Measurements from ENCODE around the gene MAP2K4.

The MAP2K4 gene

GRCh38 chr17:12040478-12040877 lies 19.8 kb downstream of the MAP2K4 start:
- no peak for DNase-seq (ENCODE audit: low spot score)

- peak; percentile 84 for DNase-seq (ENCODE audit: low spot score)
These were observed 20.6 kb downstream of the MAP2K4 start for GRCh38 chr17:12041312-12041711.

- no peak for DNase-seq (ENCODE audit: low spot score)
These were observed 23.0 kb downstream of the MAP2K4 start for GRCh38 chr17:12043702-12044101.

GRCh38 chr17:12046786-12047185 lies 26.1 kb downstream of the MAP2K4 start:
- no peak for DNase-seq (ENCODE audit: low spot score)

- DNase-seq (ENCODE audit: low spot score) = peak; percentile 13
These were observed 27.2 kb downstream of the MAP2K4 start for GRCh38 chr17:12047681-12048376.

- DNase-seq (ENCODE audit: low spot score) = no peak
These were observed 28.3 kb downstream of the MAP2K4 start for GRCh38 chr17:12048843-12049473.

GRCh38 chr17:12050646-12051225 lies 30.1 kb downstream of the MAP2K4 start:
- DNase-seq (ENCODE audit: low spot score) = no peak

GRCh38 chr17:12053552-12053951 lies 32.9 kb downstream of the MAP2K4 start:
- no peak for DNase-seq (ENCODE audit: low spot score)

GRCh38 chr17:12055889-12056288 lies 35.2 kb downstream of the MAP2K4 start:
- no peak for DNase-seq (ENCODE audit: low spot score)

GRCh38 chr17:12057520-12057919 lies 36.8 kb downstream of the MAP2K4 start:
- no peak for DNase-seq (ENCODE audit: low spot score)

GRCh38 chr17:12058535-12058934 lies 37.9 kb downstream of the MAP2K4 start:
- DNase-seq (ENCODE audit: low spot score) = no peak

- no peak for DNase-seq (ENCODE audit: low spot score)
These were observed 41.6 kb downstream of the MAP2K4 start for GRCh38 chr17:12062249-12062648.

GRCh38 chr17:12064395-12064794 lies 43.7 kb downstream of the MAP2K4 start:
- no peak for DNase-seq (ENCODE audit: low spot score)

- no peak for DNase-seq (ENCODE audit: low spot score)
These were observed 46.8 kb downstream of the MAP2K4 start for GRCh38 chr17:12067485-12067884.

GRCh38 chr17:12068946-12069345 lies 48.3 kb downstream of the MAP2K4 start:
- DNase-seq (ENCODE audit: low spot score) = no peak

GRCh38 chr17:12070561-12070960 lies 49.9 kb downstream of the MAP2K4 start:
- DNase-seq (ENCODE audit: low spot score) = no peak

- DNase-seq (ENCODE audit: low spot score) = no peak
These were observed 53.7 kb downstream of the MAP2K4 start for GRCh38 chr17:12074346-12074745.

- no peak for DNase-seq (ENCODE audit: low spot score)
These were observed 57.1 kb downstream of the MAP2K4 start for GRCh38 chr17:12077773-12078172.

GRCh38 chr17:12078791-12079190 lies 58.1 kb downstream of the MAP2K4 start:
- DNase-seq (ENCODE audit: low spot score) = no peak

- no peak for DNase-seq (ENCODE audit: low spot score)
These were observed 61.0 kb downstream of the MAP2K4 start for GRCh38 chr17:12081720-12082119.

- DNase-seq (ENCODE audit: low spot score) = no peak
These were observed 64.6 kb downstream of the MAP2K4 start for GRCh38 chr17:12085076-12085949.

GRCh38 chr17:12088035-12088434 lies 67.4 kb downstream of the MAP2K4 start:
- no peak for DNase-seq (ENCODE audit: low spot score)

Data from kidney capillary endothelial cell (primary cell).